Gastrocnemius medialis (tissue), 4 donors: Measurements from ENCODE around the gene STIM1.

Source experiments
- CTCF ChIP-seq, 5 experiments: fragments of 450-650 bp in 3 of 5; fragments of 200-600 bp in 2 of 5; sonication (generic) in 2 of 5; IDR thresholded peaks in 4 of 5; conservative IDR thresholded peaks in 1 of 5; 1 replicate in 4 of 5; 2 replicates in 1 of 5; pipeline ENCODE4 v1.5.1; 2016 to 2019; ENCODE audit warnings: antibody characterized with exemption in 5 of 5, mild to moderate bottlenecking in 3 of 5, moderate library complexity in 3 of 5
- POLR2A ChIP-seq, 2 donors: fragments of 450-650 bp; IDR thresholded peaks; one replicate each; pipeline ENCODE4 v1.6.1; 2017; ENCODE audit warnings: antibody characterized with exemption in 2 of 2, mild to moderate bottlenecking in 2 of 2, moderate library complexity in 2 of 2

GRCh38 chr11:4086575-4087353, 231.3 kb downstream of the STIM1 start:
- no peak for TF ChIP-seq POLR2A (IDR thresholded peaks at IDR 0.05)
- no peak for TF ChIP-seq CTCF (IDR thresholded peaks at IDR 0.05 in 4 of 5, conservative IDR thresholded peaks at IDR 0.05 in 1 of 5)
